HepG2 (cell line): ENCODE data around the gene MAST1. TPM values are rescaled to one million over a fixed set of nuclear protein-coding genes. Genes with fewer than 3 reads are reported as not detected.
A peak's percentile ranks its signal among the peaks of the same experiment; 100 is the strongest.

ENCODE experiments used
- CBX5 ChIP-seq: sonication (generic); formaldehyde crosslinking; IDR thresholded peaks from 2 replicates; pipeline ENCODE4 v1.4.0; 2020; ENCODE audit warnings: missing genetic modification reagents, borderline replicate concordance
- EEA1 ChIP-seq: sonication (generic); formaldehyde crosslinking; IDR thresholded peaks from 2 replicates; pipeline ENCODE4 v1.5.1; 2020; ENCODE audit warnings: mild to moderate bottlenecking, missing genetic modification reagents, borderline replicate concordance
- FOXC1 ChIP-seq: sonication (generic); formaldehyde crosslinking; IDR thresholded peaks from 2 replicates; pipeline ENCODE4 v1.8.0; 2022; ENCODE audit warnings: mild to moderate bottlenecking, missing genetic modification reagents, borderline replicate concordance
- GZF1 ChIP-seq: sonication (generic); formaldehyde crosslinking; IDR thresholded peaks from 2 replicates; pipeline ENCODE4 v1.5.1; 2020; ENCODE audit warnings: mild to moderate bottlenecking, missing genetic modification reagents
- IRF2 ChIP-seq: IDR thresholded peaks from 2 replicates; pipeline ENCODE4 v1.6.1; 2018; ENCODE audit warnings: missing genetic modification reagents, missing compliant biosample characterization
- ISL2 ChIP-seq: sonication (generic); formaldehyde crosslinking; IDR thresholded peaks from 2 replicates; pipeline ENCODE4 v1.5.0; 2020; ENCODE audit warnings: missing genetic modification reagents
- KDM4B ChIP-seq: sonication (generic); formaldehyde crosslinking; IDR thresholded peaks from 2 replicates; pipeline ENCODE4 v1.4.0; 2020; ENCODE audit warnings: missing genetic modification reagents
- KDM5A ChIP-seq: fragments of 200-600 bp; sonication (generic); IDR thresholded peaks from 2 replicates; pipeline ENCODE4 v1.7.0; 2018; ENCODE audit warnings: antibody characterized with exemption, mild to moderate bottlenecking, low read length, borderline replicate concordance
- POGZ ChIP-seq: sonication (generic); formaldehyde crosslinking; IDR thresholded peaks from 2 replicates; pipeline ENCODE4 v1.4.0; 2020; ENCODE audit warnings: mild to moderate bottlenecking, missing genetic modification reagents
- POLR2G ChIP-seq: fragments of 200-400 bp; formaldehyde crosslinking; IDR thresholded peaks from 2 replicates; pipeline ENCODE4 v1.6.1; 2018; ENCODE audit warnings: mild to moderate bottlenecking, low read depth, low read length, moderate library complexity
- PTBP1 ChIP-seq: fragments of 200-400 bp; formaldehyde crosslinking; IDR thresholded peaks from 2 replicates; pipeline ENCODE4 v1.6.1; 2018; ENCODE audit warnings: low read length, low read depth; ENCODE audit not compliant: poor library complexity, severe bottlenecking
- SIX4 ChIP-seq: sonication (generic); formaldehyde crosslinking; IDR thresholded peaks from 2 replicates; pipeline ENCODE4 v1.4.0; 2020; ENCODE audit warnings: missing genetic modification reagents
- STAT5B ChIP-seq: sonication (generic); formaldehyde crosslinking; IDR thresholded peaks from 2 replicates; pipeline ENCODE4 v1.4.0; 2020; ENCODE audit warnings: missing genetic modification reagents
- ZMYM4 ChIP-seq: sonication (generic); formaldehyde crosslinking; IDR thresholded peaks from 2 replicates; pipeline ENCODE4 v1.8.1; 2023; ENCODE audit warnings: mild to moderate bottlenecking, missing genetic modification reagents
- ZNF431 ChIP-seq: sonication (generic); formaldehyde crosslinking; IDR thresholded peaks from 2 replicates; pipeline ENCODE4 v1.9.0; 2022; ENCODE audit warnings: missing genetic modification reagents, low read depth, mild to moderate bottlenecking, borderline replicate concordance
- ZNF629 ChIP-seq: sonication (generic); formaldehyde crosslinking; conservative IDR thresholded peaks from 2 replicates; pipeline ENCODE4 v1.5.0; 2020; ENCODE audit warnings: missing genetic modification reagents
- ZNF746 ChIP-seq: sonication (generic); formaldehyde crosslinking; IDR thresholded peaks from 2 replicates; pipeline ENCODE4 v1.8.0; 2022; ENCODE audit warnings: mild to moderate bottlenecking, missing genetic modification reagents
- ZNF749 ChIP-seq: sonication (generic); formaldehyde crosslinking; IDR thresholded peaks from 2 replicates; pipeline ENCODE4 v1.8.0; 2022; ENCODE audit warnings: mild to moderate bottlenecking, missing genetic modification reagents, moderate library complexity, borderline replicate concordance
- polyA plus RNA-seq, 8 experiments: library from polyadenylated mRNA; depleted of rRNA in 3 of 8; stranded (reverse) in 7 of 8; unstranded in 1 of 8; fragments of >200 nt; fragmentation: Illumina TruSeq in 4 of 8; extraction: Trizol in 4 of 8; gene quantifications; 2 replicates each; pipeline versions ENCODE4 v1.2.1 to v1.2.3, GENCODE V29; 2011 to 2016; ENCODE audit warnings: low read depth in 4 of 8, missing spikeins in 1 of 8, mixed read lengths in 1 of 8; ENCODE audit not compliant: insufficient read depth in 1 of 8
- total RNA-seq, 5 experiments: library from RNA; depleted of rRNA; stranded (reverse); fragments of >200 nt; fragmentation: Illumina TruSeq; extraction: Trizol; gene quantifications; 2 replicates each; pipeline ENCODE4 v1.2.3, GENCODE V29; 2016; ENCODE audit warnings: low read depth in 1 of 5
- TF ChIP-seq, protein P1 (sequence below): sonication (generic); formaldehyde crosslinking; IDR thresholded peaks from 2 replicates; pipeline ENCODE4 v1.4.0; 2020; ENCODE audit warnings: missing genetic modification reagents
- TF ChIP-seq, protein P2 (sequence below): sonication (generic); formaldehyde crosslinking; IDR thresholded peaks from 2 replicates; pipeline ENCODE4 v1.8.0; 2022; ENCODE audit warnings: low read depth, missing genetic modification reagents
- TF ChIP-seq, protein P3 (sequence below): sonication (generic); formaldehyde crosslinking; IDR thresholded peaks from 2 replicates; pipeline ENCODE4 v1.4.0; 2020; ENCODE audit warnings: mild to moderate bottlenecking, missing genetic modification reagents, borderline replicate concordance

MAST1 gene
- total and polyA plus RNA-seq, 2 of the 13 experiments (the other 11 are each of a cell fraction or from before 2014, with no cell fraction given): 0.73 to 4.7 TPM

- TF ChIP-seq, protein P1, sequence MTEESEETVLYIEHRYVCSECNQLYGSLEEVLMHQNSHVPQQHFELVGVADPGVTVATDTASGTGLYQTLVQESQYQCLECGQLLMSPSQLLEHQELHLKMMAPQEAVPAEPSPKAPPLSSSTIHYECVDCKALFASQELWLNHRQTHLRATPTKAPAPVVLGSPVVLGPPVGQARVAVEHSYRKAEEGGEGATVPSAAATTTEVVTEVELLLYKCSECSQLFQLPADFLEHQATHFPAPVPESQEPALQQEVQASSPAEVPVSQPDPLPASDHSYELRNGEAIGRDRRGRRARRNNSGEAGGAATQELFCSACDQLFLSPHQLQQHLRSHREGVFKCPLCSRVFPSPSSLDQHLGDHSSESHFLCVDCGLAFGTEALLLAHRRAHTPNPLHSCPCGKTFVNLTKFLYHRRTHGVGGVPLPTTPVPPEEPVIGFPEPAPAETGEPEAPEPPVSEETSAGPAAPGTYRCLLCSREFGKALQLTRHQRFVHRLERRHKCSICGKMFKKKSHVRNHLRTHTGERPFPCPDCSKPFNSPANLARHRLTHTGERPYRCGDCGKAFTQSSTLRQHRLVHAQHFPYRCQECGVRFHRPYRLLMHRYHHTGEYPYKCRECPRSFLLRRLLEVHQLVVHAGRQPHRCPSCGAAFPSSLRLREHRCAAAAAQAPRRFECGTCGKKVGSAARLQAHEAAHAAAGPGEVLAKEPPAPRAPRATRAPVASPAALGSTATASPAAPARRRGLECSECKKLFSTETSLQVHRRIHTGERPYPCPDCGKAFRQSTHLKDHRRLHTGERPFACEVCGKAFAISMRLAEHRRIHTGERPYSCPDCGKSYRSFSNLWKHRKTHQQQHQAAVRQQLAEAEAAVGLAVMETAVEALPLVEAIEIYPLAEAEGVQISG (CRISPR knock-in tag): peak; percentile 85
- TF ChIP-seq STAT5B (CRISPR knock-in tag) (peak; percentile 79; the same call in 1 of the 2 replicates), ZNF431 (CRISPR knock-in tag) (peak; percentile 95), ZNF749 (CRISPR knock-in tag) (peak; percentile 91), KDM5A (0 out of 2 replicates have a peak, but pooled peaks have one; percentile 28), ZMYM4 (peak; percentile 91), GZF1 (CRISPR knock-in tag) (no peak), CBX5 (CRISPR knock-in tag) (peak; percentile 88; the same call in 1 of the 2 replicates), ZNF629 (CRISPR knock-in tag) (0 out of 2 replicates have a peak, but pooled peaks have one; percentile 11), KDM4B (CRISPR knock-in tag) (peak; percentile 95), EEA1 (CRISPR knock-in tag) (peak; percentile 48; the same call in 1 of the 2 replicates), POGZ (peak; percentile 46; the same call in 1 of the 2 replicates), PTBP1 (peak; percentile 53), SIX4 (CRISPR knock-in tag) (peak; percentile 54; the same call in 1 of the 2 replicates), FOXC1 (CRISPR knock-in tag) (peak; percentile 56; the same call in 1 of the 2 replicates), ZNF746 (CRISPR knock-in tag) (peak; percentile 80), POLR2G (peak; percentile 100), IRF2 (CRISPR knock-in tag) (peak; percentile 94; the same call in 1 of the 2 replicates), ISL2 (peak; percentile 71)
- TF ChIP-seq, protein P2, sequence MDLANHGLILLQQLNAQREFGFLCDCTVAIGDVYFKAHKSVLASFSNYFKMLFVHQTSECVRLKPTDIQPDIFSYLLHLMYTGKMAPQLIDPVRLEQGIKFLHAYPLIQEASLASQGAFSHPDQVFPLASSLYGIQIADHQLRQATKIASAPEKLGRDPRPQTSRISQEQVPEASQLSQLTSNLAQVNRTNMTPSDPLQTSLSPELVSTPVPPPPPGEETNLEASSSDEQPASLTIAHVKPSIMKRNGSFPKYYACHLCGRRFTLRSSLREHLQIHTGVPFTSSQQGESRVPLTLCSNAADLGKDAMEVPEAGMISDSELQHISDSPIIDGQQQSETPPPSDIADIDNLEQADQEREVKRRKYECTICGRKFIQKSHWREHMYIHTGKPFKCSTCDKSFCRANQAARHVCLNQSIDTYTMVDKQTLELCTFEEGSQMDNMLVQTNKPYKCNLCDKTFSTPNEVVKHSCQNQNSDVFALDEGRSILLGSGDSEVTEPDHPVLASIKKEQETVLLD (CRISPR knock-in tag): peak; percentile 35
- TF ChIP-seq, protein P3, sequence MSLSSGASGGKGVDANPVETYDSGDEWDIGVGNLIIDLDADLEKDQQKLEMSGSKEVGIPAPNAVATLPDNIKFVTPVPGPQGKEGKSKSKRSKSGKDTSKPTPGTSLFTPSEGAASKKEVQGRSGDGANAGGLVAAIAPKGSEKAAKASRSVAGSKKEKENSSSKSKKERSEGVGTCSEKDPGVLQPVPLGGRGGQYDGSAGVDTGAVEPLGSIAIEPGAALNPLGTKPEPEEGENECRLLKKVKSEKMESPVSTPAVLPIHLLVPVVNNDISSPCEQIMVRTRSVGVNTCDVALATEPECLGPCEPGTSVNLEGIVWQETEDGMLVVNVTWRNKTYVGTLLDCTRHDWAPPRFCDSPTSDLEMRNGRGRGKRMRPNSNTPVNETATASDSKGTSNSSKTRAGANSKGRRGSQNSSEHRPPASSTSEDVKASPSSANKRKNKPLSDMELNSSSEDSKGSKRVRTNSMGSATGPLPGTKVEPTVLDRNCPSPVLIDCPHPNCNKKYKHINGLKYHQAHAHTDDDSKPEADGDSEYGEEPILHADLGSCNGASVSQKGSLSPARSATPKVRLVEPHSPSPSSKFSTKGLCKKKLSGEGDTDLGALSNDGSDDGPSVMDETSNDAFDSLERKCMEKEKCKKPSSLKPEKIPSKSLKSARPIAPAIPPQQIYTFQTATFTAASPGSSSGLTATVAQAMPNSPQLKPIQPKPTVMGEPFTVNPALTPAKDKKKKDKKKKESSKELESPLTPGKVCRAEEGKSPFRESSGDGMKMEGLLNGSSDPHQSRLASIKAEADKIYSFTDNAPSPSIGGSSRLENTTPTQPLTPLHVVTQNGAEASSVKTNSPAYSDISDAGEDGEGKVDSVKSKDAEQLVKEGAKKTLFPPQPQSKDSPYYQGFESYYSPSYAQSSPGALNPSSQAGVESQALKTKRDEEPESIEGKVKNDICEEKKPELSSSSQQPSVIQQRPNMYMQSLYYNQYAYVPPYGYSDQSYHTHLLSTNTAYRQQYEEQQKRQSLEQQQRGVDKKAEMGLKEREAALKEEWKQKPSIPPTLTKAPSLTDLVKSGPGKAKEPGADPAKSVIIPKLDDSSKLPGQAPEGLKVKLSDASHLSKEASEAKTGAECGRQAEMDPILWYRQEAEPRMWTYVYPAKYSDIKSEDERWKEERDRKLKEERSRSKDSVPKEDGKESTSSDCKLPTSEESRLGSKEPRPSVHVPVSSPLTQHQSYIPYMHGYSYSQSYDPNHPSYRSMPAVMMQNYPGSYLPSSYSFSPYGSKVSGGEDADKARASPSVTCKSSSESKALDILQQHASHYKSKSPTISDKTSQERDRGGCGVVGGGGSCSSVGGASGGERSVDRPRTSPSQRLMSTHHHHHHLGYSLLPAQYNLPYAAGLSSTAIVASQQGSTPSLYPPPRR (CRISPR knock-in tag): peak; percentile 83
Observed at GRCh38 chr19:12791345-12792050, 46.8 kb upstream of the MAST1 start, which contains the start of gene JUNB (continued).
